HG03558 (cell line): ENCODE data around the gene SCD5.

Experiments used
- ATAC-seq: cut with Tn5 transposase; IDR thresholded peaks from one replicate; pipeline ENCODE4 v1.9.1; 2021; ENCODE audit warnings: moderate number of reproducible peaks; ENCODE audit not compliant: unreplicated experiment; ENCODE audit errors: extremely low read depth

Gene SCD5

GRCh38 chr4:82697561-82697960 lies 101.0 kb downstream of the SCD5 start:
- ATAC-seq, result no peak

- no peak for ATAC-seq
These were observed 102.3 kb downstream of the SCD5 start for GRCh38 chr4:82696117-82696860.

- no peak for ATAC-seq
These were observed 103.7 kb downstream of the SCD5 start for GRCh38 chr4:82694892-82695291.

GRCh38 chr4:82694046-82694445 lies 104.5 kb downstream of the SCD5 start:
- no peak for ATAC-seq

GRCh38 chr4:82692101-82692780 lies 106.4 kb downstream of the SCD5 start:
- no peak for ATAC-seq

GRCh38 chr4:82691431-82691830 lies 107.2 kb downstream of the SCD5 start:
- ATAC-seq, result no peak

GRCh38 chr4:82688091-82688795 lies 110.4 kb downstream of the SCD5 start:
- no peak for ATAC-seq

- ATAC-seq, result no peak
These were observed 111.1 kb downstream of the SCD5 start for GRCh38 chr4:82687531-82687930.

GRCh38 chr4:82681754-82682153 lies 116.8 kb downstream of the SCD5 start:
- no peak for ATAC-seq

GRCh38 chr4:82680834-82681233 lies 117.8 kb downstream of the SCD5 start:
- no peak for ATAC-seq

- ATAC-seq, result no peak
These were observed 119.1 kb downstream of the SCD5 start for GRCh38 chr4:82679531-82679930.

- no peak for ATAC-seq
These were observed 120.5 kb downstream of the SCD5 start for GRCh38 chr4:82678051-82678450.

GRCh38 chr4:82677327-82677726 lies 121.3 kb downstream of the SCD5 start:
- ATAC-seq, result no peak

GRCh38 chr4:82667761-82668480 lies 130.7 kb downstream of the SCD5 start:
- no peak for ATAC-seq

GRCh38 chr4:82666970-82667665 lies 131.5 kb downstream of the SCD5 start:
- no peak for ATAC-seq

GRCh38 chr4:82661181-82661992 lies 137.2 kb downstream of the SCD5 start:
- ATAC-seq, result no peak

- no peak for ATAC-seq
These were observed 146.5 kb downstream of the SCD5 start for GRCh38 chr4:82652062-82652461.

- ATAC-seq, result no peak
These were observed 147.7 kb downstream of the SCD5 start for GRCh38 chr4:82650868-82651267.

- ATAC-seq, result no peak
These were observed 150.2 kb downstream of the SCD5 start for GRCh38 chr4:82648356-82648755.
